Keratinocyte (primary cell): ENCODE measurements around the gene PFKP. TPM values are rescaled to one million over a fixed set of nuclear protein-coding genes. Genes with fewer than 3 reads are reported as not detected.

Experiments used
- DNase-seq: peaks from one replicate; pipeline ENCODE4 v3.0.0-alpha.2; 2011; ENCODE audit warnings: low read depth, missing footprints, low spot score
- FAIRE-seq: peaks from 2 replicates; lab custom pipeline; 2011; peaks lifted over from hg19 to GRCh38; lab: Jason Lieb, UNC
- H2AFZ ChIP-seq: 2 replicates; pipeline ENCODE4 v1.6.0; 2012; ENCODE audit warnings: low read length, control low read depth, inconsistent platforms; ENCODE audit not compliant: control insufficient read depth
- H3K27ac ChIP-seq: 2 replicates; pipeline ENCODE4 v1.5.1; 2011; ENCODE audit warnings: low read length; ENCODE audit not compliant: control insufficient read depth, insufficient read depth
- H3K27me3 ChIP-seq: 3 replicates; pipeline ENCODE4 v1.6.0; 2011; ENCODE audit warnings: low read length; ENCODE audit not compliant: control insufficient read depth, insufficient read depth; ENCODE audit errors: extremely low read depth
- H3K36me3 ChIP-seq, 2 experiments: 2 replicates in 1 of 2; 3 replicates in 1 of 2; pipeline ENCODE4 v1.5.1; 2011; ENCODE audit warnings: low read length in 2 of 2, mild to moderate bottlenecking in 1 of 2; ENCODE audit not compliant: control insufficient read depth in 2 of 2, insufficient read depth in 2 of 2; ENCODE audit errors: extremely low read depth in 1 of 2
- H3K4me1 ChIP-seq: 3 replicates; pipeline ENCODE4 v1.5.1; 2011; ENCODE audit warnings: low read length; ENCODE audit not compliant: control insufficient read depth, insufficient read depth; ENCODE audit errors: extremely low read depth
- H3K4me2 ChIP-seq: 3 replicates; pipeline ENCODE4 v1.6.0; 2011; ENCODE audit warnings: low read depth, low read length; ENCODE audit not compliant: control insufficient read depth, insufficient read depth; ENCODE audit errors: extremely low read depth
- H3K4me3 ChIP-seq, 3 experiments: fragments of 200-600 bp in 1 of 3; sonication (generic) in 1 of 3; 2 replicates in 2 of 3; 3 replicates in 1 of 3; pipeline ENCODE4 v1.5.1; 2011 to 2016; ENCODE audit warnings: low read length in 3 of 3, mild to moderate bottlenecking in 3 of 3, control low read depth in 2 of 3, inconsistent platforms in 1 of 3, low read depth in 1 of 3, mixed read lengths in 1 of 3, mixed run types in 1 of 3, moderate library complexity in 1 of 3; ENCODE audit not compliant: control insufficient read depth in 2 of 3, insufficient read depth in 2 of 3; ENCODE audit errors: extremely low read depth in 1 of 3
- H3K79me2 ChIP-seq: 2 replicates; pipeline ENCODE4 v1.6.0; 2012; ENCODE audit warnings: low read length; ENCODE audit not compliant: control insufficient read depth, insufficient read depth
- H3K9ac ChIP-seq: 3 replicates; pipeline ENCODE4 v1.6.0; 2011; ENCODE audit warnings: low read length; ENCODE audit not compliant: control insufficient read depth, insufficient read depth; ENCODE audit errors: extremely low read depth
- H3K9me1 ChIP-seq: 3 replicates; pipeline ENCODE4 v1.6.0; 2011; ENCODE audit warnings: low read length; ENCODE audit not compliant: control insufficient read depth, insufficient read depth; ENCODE audit errors: extremely low read depth
- H3K9me3 ChIP-seq: 2 replicates; pipeline ENCODE4 v1.5.1; 2012; ENCODE audit warnings: low read depth, low read length; ENCODE audit not compliant: control insufficient read depth
- H4K20me1 ChIP-seq: 3 replicates; pipeline ENCODE4 v1.6.0; 2011; ENCODE audit warnings: low read length; ENCODE audit not compliant: control insufficient read depth, insufficient read depth; ENCODE audit errors: extremely low read depth
- CTCF ChIP-seq, 3 experiments: IDR thresholded peaks in 1 of 3; conservative IDR thresholded peaks in 1 of 3; optimal IDR thresholded peaks in 1 of 3; 2 replicates in 2 of 3; 3 replicates in 1 of 3; pipeline versions ENCODE3 to v1.5.1; 2011; ENCODE audit warnings: low read length in 3 of 3, mild to moderate bottlenecking in 3 of 3, moderate library complexity in 2 of 3, control low read depth in 1 of 3, inconsistent platforms in 1 of 3; ENCODE audit not compliant: insufficient read depth in 2 of 3; ENCODE audit errors: extremely low read depth in 1 of 3
- EZH2 ChIP-seq: IDR thresholded peaks from one replicate; pipeline ENCODE4 v1.6.1; 2012; ENCODE audit warnings: inconsistent platforms, mild to moderate bottlenecking, low read length, moderate library complexity
- dilution Hi-C: fragments of 300-500 bp; cut with MboI; formaldehyde crosslinking; loops from one replicate; pipeline ENCODE4 v1.7.0; 2020; ENCODE audit warnings: low sequenced_read_pairs; ENCODE audit not compliant: extremely low pct_ligation_motif_present
- polyA plus RNA-seq, 5 experiments: library from polyadenylated mRNA; depleted of rRNA in 3 of 5; stranded (reverse) in 3 of 5; stranded (forward) in 1 of 5; unstranded in 1 of 5; fragments of >200 nt; gene quantifications; 1 replicate in 1 of 5; 2 replicates in 3 of 5; 3 replicates in 1 of 5; pipeline versions ENCODE4 v1.2.1 to v1.2.3, GENCODE V29; 2011 to 2012; ENCODE audit warnings: missing spikeins in 2 of 5, low read depth in 1 of 5, low replicate concordance in 1 of 5

Gene PFKP
- polyA plus RNA-seq, 1 donor (not counting 4 experiments of a cell fraction or from before 2014, with no cell fraction given): 117 TPM

- H3K9me3 ChIP-seq: no peaks in the 10 kb centered on the region
- no peaks in the 10 kb centered on the region for H4K20me1 ChIP-seq
- H2AFZ ChIP-seq: no peak overlapping the region
- no peaks in the 10 kb centered on the region for H3K4me1 ChIP-seq
- no peaks in the 10 kb centered on the region for H3K36me3 ChIP-seq
- H3K27ac ChIP-seq: no peak overlapping the region
- no peak overlapping the region for H3K4me3 ChIP-seq
- no peak overlapping the region for H3K4me2 ChIP-seq
- H3K27me3 ChIP-seq: no peaks in the 10 kb centered on the region
- FAIRE-seq (no peak), DNase-seq (no peak)
- no peak for TF ChIP-seq CTCF (optimal IDR thresholded peaks at IDR 0.05 in 1 of 3, IDR thresholded peaks at IDR 0.05 in 1 of 3, conservative IDR thresholded peaks at IDR 0.05 in 1 of 3; ENCODE audit: extremely low read depth in 1 of 3, insufficient read depth in 2 of 3, low read length in 3 of 3)
- TF ChIP-seq EZH2: no peak
- no peak overlapping the region for H3K9ac ChIP-seq
- dilution Hi-C loops: no loop called here
- H3K79me2 ChIP-seq: no peaks in the 10 kb centered on the region
- H3K9me1 ChIP-seq: no peaks in the 10 kb centered on the region
Measured at GRCh38 chr10:3031490-3031889, 35.9 kb upstream of the PFKP start.

- Histone ChIP-seq H3K9ac (no peak overlapping the region), H4K20me1 (no peaks in the 10 kb centered on the region), H3K36me3 (no peaks in the 10 kb centered on the region), H3K9me3 (no peaks in the 10 kb centered on the region), H3K27me3 (no peaks in the 10 kb centered on the region), H3K4me1 (no peaks in the 10 kb centered on the region), H3K79me2 (no peaks in the 10 kb centered on the region), H3K4me3 (no peak overlapping the region), H3K27ac (no peak overlapping the region), H2AFZ (no peak overlapping the region), H3K4me2 (no peak overlapping the region), H3K9me1 (no peaks in the 10 kb centered on the region)
- dilution Hi-C loops: no loop called here
- DNase-seq (no peak), FAIRE-seq (no peak)
- no peak for TF ChIP-seq EZH2
- no peak for TF ChIP-seq CTCF (optimal IDR thresholded peaks at IDR 0.05 in 1 of 3, IDR thresholded peaks at IDR 0.05 in 1 of 3, conservative IDR thresholded peaks at IDR 0.05 in 1 of 3; ENCODE audit: extremely low read depth in 1 of 3, insufficient read depth in 2 of 3, low read length in 3 of 3)
Measured at GRCh38 chr10:3033925-3034324, 33.4 kb upstream of the PFKP start.
